ENCODE results near the gene POC1A.
"Not testable (repeated sequence)": the region's sequence is repeated elsewhere in the genome, so short reads cannot be mapped to it uniquely, and the experiment has no call there.

The POC1A gene

GRCh38 chr3:52061121-52061910, 92.9 kb downstream of the POC1A start:
- DNase-seq = no peak

DNA sequence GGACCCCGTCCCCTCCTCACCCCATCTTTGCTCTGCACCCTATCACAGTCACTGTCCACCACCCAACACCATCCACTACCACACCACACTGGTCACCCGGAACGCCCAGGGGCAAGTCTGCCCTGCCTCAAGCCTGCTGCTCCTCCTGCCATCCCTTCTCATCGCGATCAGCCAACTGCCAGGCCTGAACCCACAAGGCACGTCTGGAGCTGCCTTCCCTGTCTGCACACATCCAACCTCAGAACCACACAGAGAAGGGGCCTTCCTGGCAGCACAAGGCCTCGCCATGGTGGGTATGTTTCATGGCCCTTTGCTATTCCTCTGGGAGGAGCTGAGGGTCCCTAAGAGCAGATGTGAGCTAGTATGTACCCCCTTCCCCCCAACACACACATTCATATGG, 94.4 kb downstream of the POC1A start:
- no peak for DNase-seq

DNA sequence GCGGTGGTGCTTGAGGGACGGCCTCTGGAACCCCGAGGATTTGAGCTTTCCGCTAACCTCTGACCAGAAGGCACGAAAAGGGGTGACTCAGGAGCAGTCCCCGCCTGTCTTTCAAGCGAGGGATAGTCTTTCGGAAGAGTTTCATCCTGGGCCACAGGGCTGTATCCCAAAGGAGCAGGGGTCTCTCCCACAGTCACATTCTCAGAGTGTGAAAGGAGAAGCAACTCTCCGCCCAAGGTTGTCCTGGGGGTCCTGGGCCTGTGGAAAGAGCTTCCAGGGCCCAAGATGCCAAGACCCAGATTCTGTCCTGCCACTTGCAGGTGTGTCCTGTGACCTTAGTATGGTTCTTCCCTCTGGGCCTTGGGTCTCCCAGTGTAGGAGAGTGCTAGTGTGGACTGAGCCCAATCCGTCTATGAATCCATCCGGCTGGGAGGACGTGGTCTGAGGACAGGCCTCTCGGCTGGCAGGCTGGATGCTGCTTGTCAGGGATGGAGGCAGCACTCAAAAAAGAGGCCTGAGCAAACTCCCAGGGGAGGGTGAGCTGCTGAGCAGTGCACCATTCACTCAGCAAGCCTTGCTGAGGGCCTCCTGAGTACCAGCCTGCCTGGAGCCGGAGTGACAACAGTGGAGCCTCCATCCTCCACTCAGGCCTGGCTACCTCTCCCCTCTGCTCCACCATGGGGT, 96.3 kb downstream of the POC1A start:
- no peak for DNase-seq

GRCh38 chr3:52056968-52057811, 97.0 kb downstream of the POC1A start:
- DNase-seq = peak; percentile 99

DNA sequence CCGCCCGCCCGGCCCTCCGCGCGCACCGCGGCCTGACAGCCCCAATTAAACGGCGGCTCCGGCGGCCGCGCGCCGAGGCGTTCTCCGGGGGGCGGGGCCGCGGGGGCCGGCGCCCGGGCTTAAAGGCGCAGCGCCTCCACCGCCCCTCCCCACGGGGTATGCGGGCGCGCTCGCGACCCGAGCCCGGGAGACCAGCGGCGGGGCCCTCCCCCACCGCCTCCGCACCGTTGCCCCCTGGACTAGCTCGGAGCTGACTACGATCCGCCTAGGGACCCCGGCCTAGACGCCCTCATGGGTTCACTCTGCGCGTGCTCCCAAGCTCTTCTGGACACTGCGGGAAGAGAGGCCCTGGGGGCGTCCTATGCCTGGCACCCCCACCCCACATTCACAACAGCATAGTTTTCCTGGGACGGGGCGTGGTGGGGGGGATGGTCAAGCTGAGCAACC, 97.7 kb downstream of the POC1A start, which contains the start of gene DUSP7:
Gene DUSP7 (minus strand): TSS at position 51 of the 447 bp plus-strand sequence. CDS start 205 bp downstream, outside the sequence.
- DNase-seq = peak; percentile 53 to 58

- peak; percentile 25 to 37 for DNase-seq
Measured at GRCh38 chr3:52055537-52056351, 98.5 kb downstream of the POC1A start.

- no peak for DNase-seq
Measured at GRCh38 chr3:52054661-52055511, 99.3 kb downstream of the POC1A start.

- no peak for DNase-seq
Measured at GRCh38 chr3:52053307-52054304, 100.6 kb downstream of the POC1A start.

- DNase-seq = peak; percentile 83 to 84
Measured at GRCh38 chr3:52052831-52053306, 101.4 kb downstream of the POC1A start.

DNA sequence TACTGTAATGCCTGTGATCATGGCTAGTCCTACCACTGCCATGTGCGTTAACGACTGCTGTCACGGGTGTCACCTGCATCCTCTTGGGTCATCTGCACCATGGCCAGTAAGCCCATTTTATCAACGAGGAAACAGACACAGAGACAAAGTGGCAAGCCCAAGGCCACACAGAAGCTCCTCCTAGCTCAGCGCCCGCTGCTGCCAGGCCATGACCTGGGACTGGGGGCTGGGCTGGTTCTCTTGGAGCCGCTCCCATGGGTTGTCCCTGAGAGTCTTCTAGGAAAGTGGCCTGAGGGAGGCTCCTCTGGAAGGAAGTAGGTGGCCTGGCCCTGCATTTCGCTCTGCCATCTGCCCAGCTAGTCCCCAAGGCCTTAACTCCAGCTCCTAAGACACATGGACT, 102.8 kb downstream of the POC1A start:
- DNase-seq = no peak

DNA sequence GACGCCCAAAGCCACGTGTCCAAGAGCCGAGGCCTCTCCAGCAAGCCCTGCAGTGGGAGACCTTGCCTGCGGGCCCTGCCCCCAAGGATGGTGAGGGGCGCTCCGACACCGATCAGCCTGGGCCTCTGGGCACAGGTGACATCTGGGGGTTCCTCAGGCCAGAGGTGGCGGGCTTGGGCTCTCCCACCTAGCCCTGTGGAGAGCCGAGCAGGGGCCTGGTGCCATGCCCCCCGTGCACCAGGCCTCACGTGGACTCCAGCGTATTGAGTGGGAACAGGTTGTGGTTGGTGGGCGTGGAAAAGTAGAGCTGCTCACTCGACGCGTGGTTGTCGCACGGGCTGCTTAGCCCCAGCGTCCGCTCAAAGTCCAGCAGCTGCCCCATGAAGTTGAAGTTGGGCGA, 103.7 kb downstream of the POC1A start:
- no peak for DNase-seq

GRCh38 chr3:52049503-52049902, 104.7 kb downstream of the POC1A start:
- DNase-seq = no peak

- no peak for DNase-seq
Measured at GRCh38 chr3:52047295-52047960, 106.8 kb downstream of the POC1A start.

DNA sequence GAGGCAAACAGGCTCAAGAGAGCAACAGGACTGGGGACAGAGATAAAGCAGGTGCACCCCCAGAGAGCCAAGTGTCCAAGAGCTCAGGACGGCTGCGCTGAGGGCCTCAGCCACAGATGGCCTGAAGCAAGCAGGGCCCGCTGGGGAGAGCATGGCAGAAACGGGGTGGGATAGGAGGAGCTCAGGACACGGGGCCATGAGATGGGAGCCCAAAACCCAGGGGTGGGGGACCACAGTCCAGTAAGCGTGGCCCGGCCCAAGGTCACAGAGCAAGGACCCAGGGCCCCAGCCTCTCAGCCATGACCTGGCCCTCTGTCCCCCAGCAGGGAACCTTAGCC, 107.4 kb downstream of the POC1A start:
- DNase-seq = no peak

DNA sequence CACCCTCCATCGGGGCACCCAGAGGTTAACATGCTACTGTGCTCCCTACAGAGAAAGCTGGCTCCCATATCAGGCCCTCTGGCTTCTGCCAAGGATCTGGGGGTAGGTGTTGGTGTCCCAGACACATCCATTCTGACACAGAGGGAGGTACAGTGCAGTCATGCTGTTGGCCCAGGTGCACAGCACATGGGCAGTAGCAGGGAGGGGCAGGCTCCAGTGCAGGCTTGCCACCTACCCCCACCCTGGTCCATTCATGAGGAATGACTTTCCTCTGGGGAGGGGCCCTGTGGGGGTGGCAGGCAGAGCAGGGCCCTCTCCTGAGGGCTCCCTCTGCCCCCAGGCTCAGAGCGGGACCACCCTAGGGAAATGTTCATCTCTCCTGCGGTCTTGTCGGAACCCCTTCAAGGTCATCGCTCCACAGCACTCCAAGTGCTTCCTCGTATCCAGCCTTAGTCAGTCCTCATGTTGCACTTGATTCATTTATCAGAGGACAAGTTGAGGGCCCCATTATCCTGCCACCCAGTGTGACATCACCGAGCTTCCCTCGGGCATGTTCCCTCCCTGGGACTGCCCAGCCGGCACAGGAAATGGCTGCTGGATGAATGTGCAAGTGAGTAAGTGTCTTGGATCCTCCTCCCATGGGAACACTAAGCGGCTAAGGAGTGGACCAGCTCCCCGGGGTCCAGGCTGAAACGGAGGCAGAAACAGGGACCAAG, 107.9 kb downstream of the POC1A start:
- no peak for DNase-seq

- DNase-seq = no peak
Measured at GRCh38 chr3:52044869-52045619, 109.2 kb downstream of the POC1A start.

DNA sequence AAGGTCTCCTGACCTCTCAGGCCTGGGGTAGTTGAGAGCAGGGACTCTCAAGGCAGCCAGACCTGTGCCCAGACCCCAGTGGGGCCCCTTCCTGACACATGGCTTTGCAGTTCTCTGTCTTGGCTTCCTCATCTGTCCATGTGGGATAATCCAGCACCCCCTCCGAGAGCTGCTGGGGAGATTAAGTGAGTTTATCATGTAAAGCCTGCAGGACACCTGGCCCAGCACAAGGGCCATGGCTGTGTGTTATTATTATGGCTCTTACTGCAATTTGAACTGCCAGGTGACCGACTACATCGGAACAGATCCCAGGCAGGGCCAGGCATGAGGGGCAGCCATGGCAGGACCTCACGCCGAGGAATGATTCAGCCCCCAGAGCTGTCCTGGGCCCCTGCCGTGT, 110.5 kb downstream of the POC1A start:
- no peak for DNase-seq

- DNase-seq = not testable (repeated sequence)
Measured at GRCh38 chr3:52043039-52043438, 111.2 kb downstream of the POC1A start.
